H7 (cell line): Measurements from ENCODE around the gene ANAPC2. TPM values are rescaled to one million over a fixed set of nuclear protein-coding genes. Genes with fewer than 3 reads are reported as not detected.

Experiments
- DNase-seq: peaks from one replicate; pipeline ENCODE4 v3.0.0; 2012
- H3K27me3 ChIP-seq: 2 replicates; pipeline ENCODE4 v1.6.0; 2011; ENCODE audit warnings: mild to moderate bottlenecking, low read length; ENCODE audit not compliant: control insufficient read depth, insufficient read depth
- H3K36me3 ChIP-seq: replicated peaks from 2 replicates; pipeline ENCODE4 v1.5.1; 2011; ENCODE audit warnings: low read length; ENCODE audit not compliant: control insufficient read depth, insufficient read depth
- H3K4me3 ChIP-seq: 2 replicates; pipeline ENCODE4 v1.5.1; 2011; ENCODE audit warnings: low read depth, mild to moderate bottlenecking, control low read depth, low read length, moderate library complexity; ENCODE audit not compliant: insufficient read depth
- total RNA-seq: library from RNA; depleted of rRNA; stranded (reverse); fragments of >200 nt; shearing (Covaris generic); gene quantifications from 2 replicates; pipeline ENCODE4 v1.2.3, GENCODE V29; 2014

ANAPC2 gene
- total RNA-seq, 1 experiment from 2014 or later: 26.2 TPM

GRCh38 chr9:137161558-137162486 lies 26.5 kb downstream of the ANAPC2 start:
- H3K27me3 ChIP-seq: peaks cover 78% of the 10 kb centered on the region
- H3K4me3 ChIP-seq: peak overlapping the region; percentile 46; the same call in 1 of the 2 replicates
- DNase-seq: peak; percentile 97
- H3K36me3 ChIP-seq: no peaks in the 10 kb centered on the region

- Histone ChIP-seq H3K4me3 (no peak overlapping the region), H3K36me3 (no peaks in the 10 kb centered on the region), H3K27me3 (peaks cover 78% of the 10 kb centered on the region)
- DNase-seq: no peak
Measured at GRCh38 chr9:137160716-137161557, 27.4 kb downstream of the ANAPC2 start.

GRCh38 chr9:137160054-137160425 lies 28.3 kb downstream of the ANAPC2 start:
- Histone ChIP-seq H3K4me3 (no peak overlapping the region), H3K36me3 (no peaks in the 10 kb centered on the region), H3K27me3 (peaks cover 85% of the 10 kb centered on the region)
- no peak for DNase-seq

GRCh38 chr9:137159105-137160053 lies 29.0 kb downstream of the ANAPC2 start:
- DNase-seq: no peak
- no peak overlapping the region for H3K4me3 ChIP-seq
- no peaks in the 10 kb centered on the region for H3K36me3 ChIP-seq
- peaks cover 83% of the 10 kb centered on the region for H3K27me3 ChIP-seq

GRCh38 chr9:137158625-137159024 lies 29.7 kb downstream of the ANAPC2 start:
- Histone ChIP-seq H3K4me3 (no peak overlapping the region), H3K36me3 (no peaks in the 10 kb centered on the region), H3K27me3 (peaks cover 78% of the 10 kb centered on the region)
- no peak for DNase-seq

- no peaks in the 10 kb centered on the region for H3K36me3 ChIP-seq
- no peak for DNase-seq
- H3K27me3 ChIP-seq: peaks cover 71% of the 10 kb centered on the region
- no peak overlapping the region for H3K4me3 ChIP-seq
Measured at GRCh38 chr9:137157618-137158415, 30.5 kb downstream of the ANAPC2 start.

- Histone ChIP-seq H3K4me3 (peak overlapping the region; percentile 55), H3K36me3 (no peaks in the 10 kb centered on the region), H3K27me3 (peaks cover 61% of the 10 kb centered on the region)
- peak; percentile 96 for DNase-seq
Measured at GRCh38 chr9:137156567-137157375, 31.6 kb downstream of the ANAPC2 start.

GRCh38 chr9:137152844-137153405 lies 35.4 kb downstream of the ANAPC2 start:
- peaks cover 32% of the 10 kb centered on the region for H3K27me3 ChIP-seq
- no peak for DNase-seq
- H3K36me3 ChIP-seq: no peaks in the 10 kb centered on the region
- H3K4me3 ChIP-seq: no peak overlapping the region

- H3K27me3 ChIP-seq: peaks cover 13% of the 10 kb centered on the region
- DNase-seq: peak; percentile 86
- no peak overlapping the region for H3K4me3 ChIP-seq
- H3K36me3 ChIP-seq: no peaks in the 10 kb centered on the region
Measured at GRCh38 chr9:137150617-137151457, 37.5 kb downstream of the ANAPC2 start.

GRCh38 chr9:137149942-137150616 lies 38.3 kb downstream of the ANAPC2 start:
- DNase-seq: peak; percentile 83
- H3K27me3 ChIP-seq: peaks cover 6% of the 10 kb centered on the region

GRCh38 chr9:137149363-137149762 lies 39.0 kb downstream of the ANAPC2 start:
- peaks cover 2% of the 10 kb centered on the region for H3K27me3 ChIP-seq
- no peak overlapping the region for H3K4me3 ChIP-seq
- no peak for DNase-seq

More at GRCh38 chr9:137149942-137150616, 38.3 kb downstream of the ANAPC2 start:
- H3K4me3 ChIP-seq: no peak overlapping the region; the same call in 1 of the 2 replicates
- H3K36me3 ChIP-seq: no peaks in the 10 kb centered on the region

More at GRCh38 chr9:137149363-137149762, 39.0 kb downstream of the ANAPC2 start:
- H3K36me3 ChIP-seq: no peaks in the 10 kb centered on the region
